Measurements from ENCODE around the gene NFIB. TPM values are rescaled to one million over a fixed set of nuclear protein-coding genes. Genes with fewer than 3 reads are reported as not detected.

The NFIB gene
- total RNA-seq, 1 donor from 2014 or later: 66.3 TPM

- no peak for TF ChIP-seq CTCF (IDR thresholded peaks at IDR 0.05)
- H3K4me1 Mint-ChIP-seq (ENCODE audit: low read depth): peaks cover 7% of the 10 kb centered on the region
Observed at GRCh38 chr9:14058325-14058688, 255.6 kb downstream of the NFIB start.

DNA sequence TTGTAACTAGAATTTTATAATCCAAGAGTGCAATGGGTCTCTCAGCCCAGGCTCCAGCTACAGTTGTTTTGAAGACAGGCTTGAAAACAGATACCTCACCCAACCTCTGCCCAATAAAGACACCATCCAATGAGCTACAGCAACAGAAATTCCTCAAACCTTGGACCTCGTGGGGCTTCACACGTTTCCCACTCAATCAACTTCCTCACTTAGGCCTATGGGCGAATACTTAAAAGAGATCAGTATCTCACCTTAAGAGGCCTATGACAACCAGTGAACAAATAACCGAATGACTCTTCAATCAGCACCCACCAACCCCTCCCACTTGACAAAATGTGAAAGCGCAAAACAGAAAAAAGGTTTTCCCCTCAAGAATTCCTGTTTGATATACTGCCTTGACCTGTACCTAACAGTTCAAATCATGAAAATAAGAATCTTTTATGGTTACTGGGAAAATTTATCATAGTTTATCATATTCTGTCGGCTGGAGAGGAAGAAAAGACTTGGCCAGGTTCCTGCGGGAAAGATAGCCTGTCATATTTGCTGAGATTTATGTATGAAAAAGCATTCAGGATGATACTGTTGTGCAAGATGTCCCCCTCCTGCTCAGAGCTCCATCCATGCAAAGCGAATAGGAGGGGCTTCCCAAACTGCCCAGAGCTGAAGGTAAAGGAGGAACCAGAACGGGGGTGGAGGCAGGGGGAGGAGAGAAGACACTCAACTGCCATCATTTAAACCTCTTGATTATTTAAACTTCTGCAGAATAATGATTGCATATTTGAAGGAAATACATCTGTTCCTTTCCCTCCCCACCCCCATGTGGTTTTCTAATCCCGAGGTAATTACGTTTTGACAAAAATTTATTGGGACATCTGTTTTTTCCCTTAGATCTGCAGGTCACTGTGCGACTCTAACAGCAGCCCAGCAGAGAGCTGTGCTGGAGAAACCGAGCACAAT is 256.3 kb downstream of the NFIB start:
- peaks cover 7% of the 10 kb centered on the region for H3K4me1 Mint-ChIP-seq (ENCODE audit: low read depth)
- DNase-seq (ENCODE audit: low spot score): no peak
- H3K36me3 Mint-ChIP-seq (ENCODE audit: low read depth): no peaks in the 10 kb centered on the region

More at GRCh38 chr9:14058325-14058688, 255.6 kb downstream of the NFIB start:
- H3K27ac Mint-ChIP-seq (ENCODE audit: unreplicated experiment): no peak overlapping the region
- H3K9me3 Mint-ChIP-seq (ENCODE audit: low read depth): no peaks in the 10 kb centered on the region
- DNase-seq (ENCODE audit: low spot score): no peak
- no peaks in the 10 kb centered on the region for H3K27me3 Mint-ChIP-seq (ENCODE audit: low read depth)
- H3K36me3 Mint-ChIP-seq (ENCODE audit: low read depth): no peaks in the 10 kb centered on the region
- no peak overlapping the region for H3K4me3 Mint-ChIP-seq (ENCODE audit: unreplicated experiment)

GRCh38 chr9:14056316-14056861 is 257.6 kb downstream of the NFIB start:
- H3K4me1 Mint-ChIP-seq (ENCODE audit: low read depth): peaks cover 19% of the 10 kb centered on the region
- no peaks in the 10 kb centered on the region for H3K36me3 Mint-ChIP-seq (ENCODE audit: low read depth)
- no peak overlapping the region for H3K27ac Mint-ChIP-seq (ENCODE audit: unreplicated experiment)
- TF ChIP-seq CTCF (IDR thresholded peaks at IDR 0.05): no peak
- H3K4me3 Mint-ChIP-seq (ENCODE audit: unreplicated experiment): no peak overlapping the region
- no peaks in the 10 kb centered on the region for H3K9me3 Mint-ChIP-seq (ENCODE audit: low read depth)
- DNase-seq (ENCODE audit: low spot score): no peak
- no peaks in the 10 kb centered on the region for H3K27me3 Mint-ChIP-seq (ENCODE audit: low read depth)

More for the DNA sequence above, 256.3 kb downstream of the NFIB start:
- Mint-ChIP-seq H3K27ac (ENCODE audit: unreplicated experiment) (no peak overlapping the region), H3K9me3 (ENCODE audit: low read depth) (no peaks in the 10 kb centered on the region), H3K27me3 (ENCODE audit: low read depth) (no peaks in the 10 kb centered on the region), H3K4me3 (ENCODE audit: unreplicated experiment) (no peak overlapping the region)
- TF ChIP-seq CTCF (IDR thresholded peaks at IDR 0.05): no peak

GRCh38 chr9:14054096-14054495 is 259.8 kb downstream of the NFIB start:
- Mint-ChIP-seq H3K36me3 (ENCODE audit: low read depth) (no peaks in the 10 kb centered on the region), H3K4me1 (ENCODE audit: low read depth) (peaks cover 19% of the 10 kb centered on the region), H3K27me3 (ENCODE audit: low read depth) (no peaks in the 10 kb centered on the region), H3K9me3 (ENCODE audit: low read depth) (peaks cover 2% of the 10 kb centered on the region), H3K4me3 (ENCODE audit: unreplicated experiment) (no peak overlapping the region), H3K27ac (ENCODE audit: unreplicated experiment) (no peak overlapping the region)
- DNase-seq (ENCODE audit: low spot score): no peak
- TF ChIP-seq CTCF (IDR thresholded peaks at IDR 0.05): no peak

- no peak for TF ChIP-seq CTCF (IDR thresholded peaks at IDR 0.05)
- Mint-ChIP-seq H3K4me1 (ENCODE audit: low read depth) (peaks cover 19% of the 10 kb centered on the region), H3K36me3 (ENCODE audit: low read depth) (no peaks in the 10 kb centered on the region), H3K27ac (ENCODE audit: unreplicated experiment) (no peak overlapping the region), H3K9me3 (ENCODE audit: low read depth) (peaks cover 2% of the 10 kb centered on the region), H3K4me3 (ENCODE audit: unreplicated experiment) (no peak overlapping the region), H3K27me3 (ENCODE audit: low read depth) (no peaks in the 10 kb centered on the region)
- no peak for DNase-seq (ENCODE audit: low spot score)
Observed at GRCh38 chr9:14052359-14052758, 261.6 kb downstream of the NFIB start.
